GM12875 (cell line): ENCODE results near the gene LMF2.

ENCODE experiments used
- H3K4me3 ChIP-seq: one replicate; pipeline ENCODE4 v1.5.1; 2011; ENCODE audit warnings: low read depth, low read length, control low read depth
- CTCF ChIP-seq: IDR thresholded peaks from 2 replicates; pipeline ENCODE4 v1.5.1; 2011; ENCODE audit warnings: low read depth, mild to moderate bottlenecking, control low read depth, inconsistent platforms, low read length, moderate library complexity, borderline replicate concordance; ENCODE audit not compliant: insufficient read depth

LMF2 gene

GRCh38 chr22:50525104-50525857 is 17.8 kb upstream of the LMF2 start, which contains the start of gene SCO2:
Gene SCO2 (minus strand): TSS chr22:50525598. CDS start chr22:50524411, 1,187 bp downstream.
- peak within 1 kb of the TSS; percentile 89 for H3K4me3 ChIP-seq
- no peak; the same call in 1 of the 2 replicates for TF ChIP-seq CTCF

- peak overlapping the region; percentile 89 for H3K4me3 ChIP-seq
- no peak for TF ChIP-seq CTCF
These were observed 17.2 kb upstream of the LMF2 start for GRCh38 chr22:50524676-50525103.

GRCh38 chr22:50523806-50524675 is 16.5 kb upstream of the LMF2 start:
- H3K4me3 ChIP-seq = peak overlapping the region; percentile 89
- TF ChIP-seq CTCF = no peak

GRCh38 chr22:50523458-50523805 is 15.9 kb upstream of the LMF2 start:
- TF ChIP-seq CTCF = no peak
- H3K4me3 ChIP-seq = no peak overlapping the region

GRCh38 chr22:50522806-50523438 is 15.4 kb upstream of the LMF2 start:
- no peak for TF ChIP-seq CTCF
- no peak overlapping the region for H3K4me3 ChIP-seq

GRCh38 chr22:50522208-50522805 is 14.8 kb upstream of the LMF2 start:
- TF ChIP-seq CTCF = no peak
- no peak overlapping the region for H3K4me3 ChIP-seq
